H1 (cell line): Measurements from ENCODE around the gene KIAA1755. TPM values are rescaled to one million over a fixed set of nuclear protein-coding genes. Genes with fewer than 3 reads are reported as not detected.
A peak's percentile ranks its signal among the peaks of the same experiment; 100 is the strongest.

Source experiments
- CTCF ChIA-PET: fragments of 300-600 bp; sonication (Branson Sonifier 250); formaldehyde crosslinking; loops from one replicate; lab custom pipeline; 2021; ENCODE audit not compliant: partially characterized antibody; lab: Charles Lee
- POLR2A ChIA-PET: fragments of 300-600 bp; sonication (Branson Sonifier 250); formaldehyde crosslinking; loops from one replicate; lab custom pipeline; 2021; ENCODE audit warnings: inconsistent platforms; ENCODE audit not compliant: partially characterized antibody; lab: Charles Lee
- DNase-seq, 2 experiments: peaks; one replicate each; pipeline versions ENCODE4 v3.0.0 to v3.0.0-alpha.2; 2010 to 2022; ENCODE audit warnings: low spot score in 2 of 2, low read depth in 1 of 2, mixed read lengths in 1 of 2
- FAIRE-seq: peaks from 2 replicates; lab custom pipeline; 2011; peaks lifted over from hg19 to GRCh38; lab: Jason Lieb, UNC
- H2AFZ ChIP-seq: 2 replicates; pipeline ENCODE4 v1.8.1; 2012; ENCODE audit warnings: low read length, inconsistent platforms
- H2AK5ac ChIP-seq: 2 replicates; pipeline ENCODE4 v1.6.1; 2013; ENCODE audit warnings: low read depth, low read length
- H2BK120ac ChIP-seq: replicated peaks from 2 replicates; pipeline ENCODE3; 2013; ENCODE audit warnings: low read depth, low read length, inconsistent platforms
- H2BK12ac ChIP-seq: 2 replicates; pipeline ENCODE4 v1.6.1; 2013; ENCODE audit warnings: low read depth, low read length
- H2BK15ac ChIP-seq: 2 replicates; pipeline ENCODE4 v1.6.1; 2013; ENCODE audit warnings: low read length
- H2BK20ac ChIP-seq: 2 replicates; pipeline ENCODE4 v1.6.1; 2013; ENCODE audit warnings: low read length
- H2BK5ac ChIP-seq: 2 replicates; pipeline ENCODE4 v1.6.1; 2013; ENCODE audit warnings: low read depth, low read length
- H3K14ac ChIP-seq: 2 replicates; pipeline ENCODE4 v1.6.1; 2013; ENCODE audit warnings: inconsistent platforms; ENCODE audit not compliant: insufficient read length
- H3K18ac ChIP-seq: 2 replicates; pipeline ENCODE4 v1.6.1; 2013; ENCODE audit warnings: low read length; ENCODE audit errors: extremely low read depth
- H3K23ac ChIP-seq: 2 replicates; pipeline ENCODE4 v1.6.1; 2013; ENCODE audit warnings: inconsistent platforms; ENCODE audit not compliant: insufficient read length
- H3K23me2 ChIP-seq: 2 replicates; pipeline ENCODE4 v1.6.1; 2013; ENCODE audit warnings: low read depth, low read length
- H3K27ac ChIP-seq: 2 replicates; pipeline ENCODE4 v1.6.1; 2011; ENCODE audit warnings: low read depth, low read length, inconsistent platforms
- H3K27me3 ChIP-seq, 4 experiments: replicated peaks in 1 of 4; 1 replicate in 1 of 4; 2 replicates in 3 of 4; pipeline versions ENCODE4 v1.6.1 to v1.8.1; 2011 to 2013; ENCODE audit warnings: low read length in 3 of 4, mild to moderate bottlenecking in 3 of 4, inconsistent platforms in 2 of 4, mixed read lengths in 2 of 4, moderate library complexity in 1 of 4; ENCODE audit not compliant: control insufficient read depth in 3 of 4, insufficient read depth in 3 of 4; ENCODE audit errors: extremely low read depth in 1 of 4
- H3K36me3 ChIP-seq, 4 experiments: 2 replicates each; pipeline versions ENCODE4 v1.6.1 to v1.8.1; 2011 to 2013; ENCODE audit warnings: mild to moderate bottlenecking in 4 of 4, low read length in 3 of 4, moderate library complexity in 2 of 4, control low read depth in 1 of 4, inconsistent platforms in 1 of 4; ENCODE audit not compliant: insufficient read depth in 4 of 4, control insufficient read depth in 2 of 4
- H3K4ac ChIP-seq: replicated peaks from 2 replicates; pipeline ENCODE3; 2013; ENCODE audit warnings: low read length, low read depth, mixed read lengths, inconsistent platforms; ENCODE audit not compliant: insufficient read length
- H3K4me1 ChIP-seq, 4 experiments: replicated peaks in 1 of 4; 1 replicate in 1 of 4; 2 replicates in 3 of 4; pipeline versions ENCODE4 v1.6.1 to v1.8.1; 2011 to 2013; ENCODE audit warnings: low read length in 3 of 4, inconsistent platforms in 2 of 4, mixed read lengths in 1 of 4; ENCODE audit not compliant: insufficient read depth in 4 of 4, control insufficient read depth in 3 of 4
- H3K4me2 ChIP-seq, 2 experiments: 2 replicates each; pipeline versions ENCODE4 v1.6.1 to v1.8.1; 2011 to 2013; ENCODE audit warnings: low read depth in 2 of 2, low read length in 2 of 2, control low read depth in 1 of 2, inconsistent platforms in 1 of 2, mild to moderate bottlenecking in 1 of 2; ENCODE audit not compliant: insufficient read depth in 1 of 2
- H3K4me3 ChIP-seq, 4 experiments: fragments of 200-600, 300-600 bp in 1 of 4; sonication (generic), shearing (Covaris generic), sonication (Bioruptor Twin) in 1 of 4; 2 replicates each; pipeline versions ENCODE4 v1.5.1 to v1.8.1; 2011 to 2016; ENCODE audit warnings: low read length in 4 of 4, low read depth in 3 of 4, control low read depth in 2 of 4, inconsistent platforms in 2 of 4, mild to moderate bottlenecking in 2 of 4, mixed read lengths in 1 of 4, moderate library complexity in 1 of 4; ENCODE audit not compliant: insufficient read depth in 2 of 4; ENCODE audit errors: extremely low read depth in 1 of 4
- H3K56ac ChIP-seq: replicated peaks from 2 replicates; pipeline ENCODE3; 2013; ENCODE audit warnings: low read depth, mild to moderate bottlenecking, mixed read lengths, low read length, inconsistent platforms; ENCODE audit not compliant: insufficient read length
- H3K79me1 ChIP-seq: 2 replicates; pipeline ENCODE4 v1.6.1; 2013; ENCODE audit warnings: low read depth, low read length, control low read depth
- H3K79me2 ChIP-seq, 2 experiments: 2 replicates each; pipeline versions ENCODE4 v1.6.1 to v1.8.1; 2012 to 2013; ENCODE audit warnings: low read length in 2 of 2, mild to moderate bottlenecking in 2 of 2, inconsistent platforms in 1 of 2; ENCODE audit not compliant: insufficient read depth in 2 of 2, control insufficient read depth in 1 of 2
- H3K9ac ChIP-seq, 4 experiments: replicated peaks in 1 of 4; 1 replicate in 1 of 4; 2 replicates in 3 of 4; pipeline versions ENCODE4 v1.6.1 to v1.8.1; 2011 to 2013; ENCODE audit warnings: low read depth in 3 of 4, low read length in 3 of 4, control low read depth in 2 of 4, mild to moderate bottlenecking in 2 of 4, moderate library complexity in 2 of 4, inconsistent platforms in 1 of 4; ENCODE audit errors: extremely low read depth in 1 of 4
- H3K9me3 ChIP-seq, 2 experiments: 2 replicates each; pipeline versions ENCODE4 v1.6.1 to v1.8.1; 2012 to 2013; ENCODE audit warnings: mild to moderate bottlenecking in 2 of 2, moderate library complexity in 2 of 2, control low read depth in 1 of 2, inconsistent platforms in 1 of 2, low read depth in 1 of 2, low read length in 1 of 2, mixed read lengths in 1 of 2; ENCODE audit not compliant: insufficient read depth in 2 of 2
- H4K20me1 ChIP-seq, 2 experiments: replicated peaks in 1 of 2; 2 replicates each; pipeline versions ENCODE3 to v1.8.1; 2011 to 2013; ENCODE audit warnings: inconsistent platforms in 2 of 2, low read length in 2 of 2, mild to moderate bottlenecking in 1 of 2; ENCODE audit not compliant: insufficient read depth in 2 of 2, control insufficient read depth in 1 of 2
- H4K5ac ChIP-seq: 2 replicates; pipeline ENCODE4 v1.6.1; 2013; ENCODE audit warnings: low read length, low read depth, mixed read lengths, inconsistent platforms; ENCODE audit not compliant: insufficient read length
- H4K8ac ChIP-seq: 2 replicates; pipeline ENCODE4 v1.8.0; 2013; ENCODE audit warnings: mild to moderate bottlenecking, moderate library complexity, low read length, inconsistent platforms; ENCODE audit not compliant: insufficient read depth; ENCODE audit errors: extremely low read depth
- H4K91ac ChIP-seq: replicated peaks from 2 replicates; pipeline ENCODE3; 2013; ENCODE audit warnings: low read length, mixed read lengths, inconsistent platforms; ENCODE audit not compliant: insufficient read length
- ASH2L ChIP-seq: fragments of 200-600, 300-600 bp; sonication (generic); IDR thresholded peaks from one replicate; pipeline ENCODE4 v1.7.1; 2017; ENCODE audit warnings: low read length
- BACH1 ChIP-seq: IDR thresholded peaks from 2 replicates; pipeline ENCODE4 v1.6.1; 2012; ENCODE audit warnings: low read length, improper control_type of control experiment
- CBX8 ChIP-seq: fragments of 300-800, 300-1000 bp; sonication (generic); IDR thresholded peaks from 2 replicates; pipeline ENCODE4 v1.7.1; 2016; ENCODE audit warnings: low read depth, low read length, borderline replicate concordance
- CHD1 ChIP-seq: IDR thresholded peaks from 2 replicates; pipeline ENCODE4 v1.6.1; 2012; ENCODE audit warnings: low read depth, low read length, improper control_type of control experiment
- GTF2F1 ChIP-seq: IDR thresholded peaks from 2 replicates; pipeline ENCODE4 v1.6.1; 2012; ENCODE audit warnings: low read depth, low read length, improper control_type of control experiment, borderline replicate concordance
- JUND ChIP-seq: IDR thresholded peaks from 2 replicates; pipeline ENCODE4 v1.6.1; 2011; ENCODE audit warnings: mild to moderate bottlenecking, improper control_type of control experiment, low read length
- MAFK ChIP-seq: IDR thresholded peaks from 2 replicates; pipeline ENCODE4 v1.6.1; 2012; ENCODE audit warnings: low read depth, mild to moderate bottlenecking, improper control_type of control experiment, low read length
- SIN3A ChIP-seq, 2 experiments: IDR thresholded peaks in 1 of 2; conservative IDR thresholded peaks in 1 of 2; 2 replicates each; pipeline ENCODE4 v1.6.1; 2011 to 2012; ENCODE audit warnings: low read length in 2 of 2, improper control_type of control experiment in 1 of 2, low read depth in 1 of 2, mild to moderate bottlenecking in 1 of 2
- SP1 ChIP-seq: IDR thresholded peaks from 2 replicates; pipeline ENCODE4 v1.6.1; 2011; ENCODE audit warnings: low read depth, low read length
- SP4 ChIP-seq: IDR thresholded peaks from 2 replicates; pipeline ENCODE4 v1.6.1; 2012; ENCODE audit warnings: low read length, inconsistent platforms
- TAF7 ChIP-seq: optimal IDR thresholded peaks from 2 replicates; pipeline ENCODE3; 2011; ENCODE audit warnings: low read depth, mild to moderate bottlenecking, inconsistent platforms, low read length, moderate library complexity, borderline replicate concordance
- TCF12 ChIP-seq: IDR thresholded peaks from 2 replicates; pipeline ENCODE4 v1.6.1; 2011; ENCODE audit warnings: low read depth, mild to moderate bottlenecking, low read length
- TEAD4 ChIP-seq: IDR thresholded peaks from 2 replicates; pipeline ENCODE4 v1.6.1; 2012; ENCODE audit warnings: low read depth, low read length, inconsistent platforms, mixed read lengths
- USF2 ChIP-seq: IDR thresholded peaks from 2 replicates; pipeline ENCODE4 v1.6.1; 2011; ENCODE audit warnings: low read length, improper control_type of control experiment
- WGBS, 2 experiments: shearing (Covaris generic) in 1 of 2; methylation state at CpG; one replicate each; pipeline versions ENCODE4 v1.1.6 to v1.1.7; 2013 to 2015; ENCODE audit warnings: low lambda C conversion rate in 2 of 2, mixed read lengths in 2 of 2, inconsistent platforms in 1 of 2, low coverage in 1 of 2, missing lambda C conversion rate in 1 of 2; ENCODE audit not compliant: insufficient replicate concordance in 2 of 2, insufficient coverage in 1 of 2, insufficient read length in 1 of 2; ENCODE audit errors: extremely low coverage in 1 of 2, missing lambda C conversion rate in 1 of 2; 5-methylcytosine and 5-hydroxymethylcytosine counted together
- polyA plus RNA-seq, 7 experiments: library from polyadenylated mRNA; depleted of rRNA in 3 of 7; stranded (reverse) in 5 of 7; unstranded in 2 of 7; fragments of >200 nt in 5 of 7; fragments of 200-250 nt in 2 of 7; gene quantifications; 1 replicate in 5 of 7; 2 replicates in 1 of 7; 4 replicates in 1 of 7; pipeline versions ENCODE4 v1.2.1 to v1.2.3, GENCODE V29; 2011 to 2013; ENCODE audit warnings: missing spikeins in 2 of 7, mixed read lengths in 2 of 7
- total RNA-seq: library from RNA; stranded (reverse); fragmentation: NEBNext Ultra II Directional; extraction: Animal tissue kit (Norgen Biotek cat#: 25700); gene quantifications from 2 replicates; pipeline ENCODE4 v1.2.1, GENCODE V29; 2021

KIAA1755 gene
- total and polyA plus RNA-seq, 2 of the 8 experiments (the other 6 are each of a cell fraction or from before 2014, with no cell fraction given), result 0.23 TPM; not detected in 1

GRCh38 chr20:38261054-38261390, 487 bp upstream of the KIAA1755 start:
- no peak overlapping the region for H3K27ac ChIP-seq
- ChIA-PET CTCF (interaction anchor here (0.8 kb wide), 1 partner anchor 40 kb away, joined by 3 read pairs; no protein-coding TSS in a partner anchor), POLR2A (no interaction called here)
- H2BK5ac ChIP-seq, result no peak overlapping the region
- no peaks in the 10 kb centered on the region for H3K36me3 ChIP-seq
- H3K4me1 ChIP-seq, result peaks cover 0 to 5% (median 2%) of the 10 kb centered on the region in 4 experiments; a peak in 4 of 7 replicates
- DNase-seq (no peak), FAIRE-seq (no peak)
- no peaks in the 10 kb centered on the region for H3K79me2 ChIP-seq
- H3K9ac ChIP-seq, result no peak overlapping the region
- no peak overlapping the region for H4K5ac ChIP-seq
- no peaks in the 10 kb centered on the region for H4K20me1 ChIP-seq
- H2AK5ac ChIP-seq, result no peak overlapping the region
- H4K8ac ChIP-seq, result no peak overlapping the region
- no peak overlapping the region for H3K23ac ChIP-seq
- no peaks in the 10 kb centered on the region for H3K9me3 ChIP-seq
- H2BK12ac ChIP-seq, result no peak overlapping the region
- no peak overlapping the region for H2BK120ac ChIP-seq
- no peak overlapping the region for H4K91ac ChIP-seq
- no peaks in the 10 kb centered on the region for H3K79me1 ChIP-seq
- no peak overlapping the region for H3K56ac ChIP-seq
- H3K18ac ChIP-seq, result no peak overlapping the region
- WGBS, 2 experiments, result 61% methylated on average over 8 of the region's 8 CpGs; no CpG with 5 or more reads in 1 of the 2 experiments
- H3K4me2 ChIP-seq, result peak overlapping the region; percentile 60 to 77
- no peak overlapping the region for H2BK15ac ChIP-seq
- peak overlapping the region in 3 of 4 experiments; percentile 12 to 58 (median 45); a peak in 4 of 8 replicates for H3K4me3 ChIP-seq
- H2AFZ ChIP-seq, result no peak overlapping the region
- peaks cover 3 to 18% (median 12%) of the 10 kb centered on the region in 4 experiments; a peak in 5 of 7 replicates for H3K27me3 ChIP-seq
- H2BK20ac ChIP-seq, result no peak overlapping the region
- no peak overlapping the region for H3K4ac ChIP-seq
- peaks cover 4% of the 10 kb centered on the region; the same call in 1 of the 2 replicates for H3K23me2 ChIP-seq
- no peak overlapping the region for H3K14ac ChIP-seq
- no peak for TF ChIP-seq SIN3A (conservative IDR thresholded peaks at IDR 0.05 in 1 of 2, IDR thresholded peaks at IDR 0.05 in 1 of 2; ENCODE audit: low read depth in 1 of 2, low read length in 2 of 2)
- no peak for TF ChIP-seq TCF12
- no peak for TF ChIP-seq TAF7
- no peak for TF ChIP-seq TEAD4
- TF ChIP-seq JUND, result no peak
- TF ChIP-seq GTF2F1, result no peak
- TF ChIP-seq MAFK, result no peak
- TF ChIP-seq ASH2L, result no peak
- TF ChIP-seq BACH1, result no peak
- no peak for TF ChIP-seq USF2
- TF ChIP-seq CBX8, result no peak
- no peak for TF ChIP-seq SP4
- no peak for TF ChIP-seq CHD1
- TF ChIP-seq SP1, result no peak
